ENCODE data around the gene PDE4D.

Gene PDE4D

DNA sequence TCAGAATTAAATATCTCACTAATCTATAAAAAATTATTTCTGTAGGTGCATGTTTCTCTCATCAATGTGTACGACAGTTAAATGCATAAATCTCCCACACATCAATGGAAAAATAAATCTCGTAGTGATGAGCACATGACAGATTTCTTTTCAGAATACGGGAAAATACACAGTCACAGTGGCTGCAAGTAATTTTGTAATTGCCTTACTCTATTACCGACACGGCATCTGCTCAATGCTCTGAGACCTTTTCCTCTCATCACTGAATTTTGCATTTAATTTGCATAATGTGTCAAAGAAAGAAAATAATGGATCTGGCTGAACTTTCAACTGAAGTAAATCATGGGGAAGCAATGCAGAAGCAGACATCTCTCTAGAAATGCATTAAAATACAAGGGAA, 37.2 kb downstream of the PDE4D start:
- TF ChIP-seq RARB (CRISPR knock-in tag; IDR thresholded peaks at IDR 0.05): no peak
- TF ChIP-seq OSR1 (CRISPR knock-in tag; IDR thresholded peaks at IDR 0.05): no peak
- TF ChIP-seq, protein P1, sequence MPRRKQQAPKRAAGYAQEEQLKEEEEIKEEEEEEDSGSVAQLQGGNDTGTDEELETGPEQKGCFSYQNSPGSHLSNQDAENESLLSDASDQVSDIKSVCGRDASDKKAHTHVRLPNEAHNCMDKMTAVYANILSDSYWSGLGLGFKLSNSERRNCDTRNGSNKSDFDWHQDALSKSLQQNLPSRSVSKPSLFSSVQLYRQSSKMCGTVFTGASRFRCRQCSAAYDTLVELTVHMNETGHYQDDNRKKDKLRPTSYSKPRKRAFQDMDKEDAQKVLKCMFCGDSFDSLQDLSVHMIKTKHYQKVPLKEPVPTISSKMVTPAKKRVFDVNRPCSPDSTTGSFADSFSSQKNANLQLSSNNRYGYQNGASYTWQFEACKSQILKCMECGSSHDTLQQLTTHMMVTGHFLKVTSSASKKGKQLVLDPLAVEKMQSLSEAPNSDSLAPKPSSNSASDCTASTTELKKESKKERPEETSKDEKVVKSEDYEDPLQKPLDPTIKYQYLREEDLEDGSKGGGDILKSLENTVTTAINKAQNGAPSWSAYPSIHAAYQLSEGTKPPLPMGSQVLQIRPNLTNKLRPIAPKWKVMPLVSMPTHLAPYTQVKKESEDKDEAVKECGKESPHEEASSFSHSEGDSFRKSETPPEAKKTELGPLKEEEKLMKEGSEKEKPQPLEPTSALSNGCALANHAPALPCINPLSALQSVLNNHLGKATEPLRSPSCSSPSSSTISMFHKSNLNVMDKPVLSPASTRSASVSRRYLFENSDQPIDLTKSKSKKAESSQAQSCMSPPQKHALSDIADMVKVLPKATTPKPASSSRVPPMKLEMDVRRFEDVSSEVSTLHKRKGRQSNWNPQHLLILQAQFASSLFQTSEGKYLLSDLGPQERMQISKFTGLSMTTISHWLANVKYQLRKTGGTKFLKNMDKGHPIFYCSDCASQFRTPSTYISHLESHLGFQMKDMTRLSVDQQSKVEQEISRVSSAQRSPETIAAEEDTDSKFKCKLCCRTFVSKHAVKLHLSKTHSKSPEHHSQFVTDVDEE (CRISPR knock-in tag; IDR thresholded peaks at IDR 0.05): no peak
- ATAC-seq: no peak

DNA sequence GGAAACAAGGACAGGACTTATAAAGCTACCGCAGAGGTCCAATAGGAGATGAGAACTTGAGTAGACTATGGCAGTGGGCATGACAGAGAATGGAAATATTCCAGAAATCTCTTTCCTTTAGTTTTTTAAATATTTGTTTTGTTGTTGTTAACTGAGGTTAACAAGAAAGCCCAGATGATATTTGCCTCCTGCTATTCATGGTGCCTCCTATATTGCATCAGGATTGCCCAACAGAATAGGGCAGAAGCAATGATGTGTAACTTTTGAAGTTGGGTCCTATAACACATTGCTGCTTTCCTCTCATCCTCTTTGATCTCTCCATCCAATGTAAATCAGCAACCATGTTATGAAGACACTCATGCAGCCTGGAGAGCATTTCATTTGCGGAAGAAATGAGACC, 42.8 kb downstream of the PDE4D start:
- TF ChIP-seq, protein P2, sequence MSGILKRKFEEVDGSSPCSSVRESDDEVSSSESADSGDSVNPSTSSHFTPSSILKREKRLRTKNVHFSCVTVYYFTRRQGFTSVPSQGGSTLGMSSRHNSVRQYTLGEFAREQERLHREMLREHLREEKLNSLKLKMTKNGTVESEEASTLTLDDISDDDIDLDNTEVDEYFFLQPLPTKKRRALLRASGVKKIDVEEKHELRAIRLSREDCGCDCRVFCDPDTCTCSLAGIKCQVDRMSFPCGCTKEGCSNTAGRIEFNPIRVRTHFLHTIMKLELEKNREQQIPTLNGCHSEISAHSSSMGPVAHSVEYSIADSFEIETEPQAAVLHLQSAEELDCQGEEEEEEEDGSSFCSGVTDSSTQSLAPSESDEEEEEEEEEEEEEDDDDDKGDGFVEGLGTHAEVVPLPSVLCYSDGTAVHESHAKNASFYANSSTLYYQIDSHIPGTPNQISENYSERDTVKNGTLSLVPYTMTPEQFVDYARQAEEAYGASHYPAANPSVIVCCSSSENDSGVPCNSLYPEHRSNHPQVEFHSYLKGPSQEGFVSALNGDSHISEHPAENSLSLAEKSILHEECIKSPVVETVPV (CRISPR knock-in tag; IDR thresholded peaks at IDR 0.05): no peak
- no peak for TF ChIP-seq GLIS3 (CRISPR knock-in tag; IDR thresholded peaks at IDR 0.05)
- TF ChIP-seq TOX (CRISPR knock-in tag; IDR thresholded peaks at IDR 0.05; ENCODE audit: borderline replicate concordance): no peak
- no peak for TF ChIP-seq SNAI2 (CRISPR knock-in tag; IDR thresholded peaks at IDR 0.05)
- TF ChIP-seq, protein P3, sequence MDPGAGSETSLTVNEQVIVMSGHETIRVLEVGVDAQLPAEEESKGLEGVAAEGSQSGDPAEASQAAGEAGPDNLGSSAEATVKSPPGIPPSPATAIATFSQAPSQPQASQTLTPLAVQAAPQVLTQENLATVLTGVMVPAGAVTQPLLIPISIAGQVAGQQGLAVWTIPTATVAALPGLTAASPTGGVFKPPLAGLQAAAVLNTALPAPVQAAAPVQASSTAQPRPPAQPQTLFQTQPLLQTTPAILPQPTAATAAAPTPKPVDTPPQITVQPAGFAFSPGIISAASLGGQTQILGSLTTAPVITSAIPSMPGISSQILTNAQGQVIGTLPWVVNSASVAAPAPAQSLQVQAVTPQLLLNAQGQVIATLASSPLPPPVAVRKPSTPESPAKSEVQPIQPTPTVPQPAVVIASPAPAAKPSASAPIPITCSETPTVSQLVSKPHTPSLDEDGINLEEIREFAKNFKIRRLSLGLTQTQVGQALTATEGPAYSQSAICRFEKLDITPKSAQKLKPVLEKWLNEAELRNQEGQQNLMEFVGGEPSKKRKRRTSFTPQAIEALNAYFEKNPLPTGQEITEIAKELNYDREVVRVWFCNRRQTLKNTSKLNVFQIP (CRISPR knock-in tag; IDR thresholded peaks at IDR 0.05; ENCODE audit: borderline replicate concordance, low read depth): no peak
- no peak for TF ChIP-seq PPARA (CRISPR knock-in tag; IDR thresholded peaks at IDR 0.05; ENCODE audit: borderline replicate concordance)
- TF ChIP-seq, protein P4, sequence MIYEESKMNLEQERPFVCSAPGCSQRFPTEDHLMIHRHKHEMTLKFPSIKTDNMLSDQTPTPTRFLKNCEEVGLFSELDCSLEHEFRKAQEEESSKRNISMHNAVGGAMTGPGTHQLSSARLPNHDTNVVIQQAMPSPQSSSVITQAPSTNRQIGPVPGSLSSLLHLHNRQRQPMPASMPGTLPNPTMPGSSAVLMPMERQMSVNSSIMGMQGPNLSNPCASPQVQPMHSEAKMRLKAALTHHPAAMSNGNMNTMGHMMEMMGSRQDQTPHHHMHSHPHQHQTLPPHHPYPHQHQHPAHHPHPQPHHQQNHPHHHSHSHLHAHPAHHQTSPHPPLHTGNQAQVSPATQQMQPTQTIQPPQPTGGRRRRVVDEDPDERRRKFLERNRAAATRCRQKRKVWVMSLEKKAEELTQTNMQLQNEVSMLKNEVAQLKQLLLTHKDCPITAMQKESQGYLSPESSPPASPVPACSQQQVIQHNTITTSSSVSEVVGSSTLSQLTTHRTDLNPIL (CRISPR knock-in tag; IDR thresholded peaks at IDR 0.05; ENCODE audit: low read depth): no peak
- TF ChIP-seq CSDC2 (CRISPR knock-in tag; IDR thresholded peaks at IDR 0.05): no peak
- TF ChIP-seq RARB (CRISPR knock-in tag; IDR thresholded peaks at IDR 0.05): no peak
- TF ChIP-seq ZNF70 (CRISPR knock-in tag; IDR thresholded peaks at IDR 0.05): no peak
- no peak for TF ChIP-seq ISL1 (CRISPR knock-in tag; IDR thresholded peaks at IDR 0.05)
- no peak for TF ChIP-seq ZFP30 (CRISPR knock-in tag; IDR thresholded peaks at IDR 0.05)
- TF ChIP-seq OSR1 (CRISPR knock-in tag; IDR thresholded peaks at IDR 0.05): no peak
- no peak for ATAC-seq

DNA sequence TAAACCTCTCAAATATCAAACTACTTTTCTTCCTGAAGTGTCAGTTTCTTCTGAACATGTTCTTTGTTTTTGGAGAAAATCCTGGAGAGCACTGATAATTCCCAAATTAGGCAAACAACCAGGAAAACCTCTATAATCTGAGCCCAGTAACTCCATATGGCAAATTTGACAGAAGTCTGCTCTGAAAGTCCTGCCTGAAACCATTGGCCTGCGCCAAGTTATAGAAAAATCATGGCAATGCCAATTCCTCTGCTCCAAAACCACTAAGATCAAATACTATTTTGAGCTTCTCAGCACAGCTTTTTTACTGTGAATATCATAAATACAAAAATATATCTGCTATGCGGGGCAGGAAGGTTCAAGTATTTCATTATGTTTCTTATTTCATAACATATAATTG, 45.9 kb downstream of the PDE4D start:
- TF ChIP-seq ARNTL (CRISPR knock-in tag; IDR thresholded peaks at IDR 0.05; ENCODE audit: borderline replicate concordance, low read depth): no peak
- TF ChIP-seq RARB (CRISPR knock-in tag; IDR thresholded peaks at IDR 0.05): no peak
- no peak for TF ChIP-seq ZNF8 (CRISPR knock-in tag; IDR thresholded peaks at IDR 0.05)
- TF ChIP-seq, protein P5, sequence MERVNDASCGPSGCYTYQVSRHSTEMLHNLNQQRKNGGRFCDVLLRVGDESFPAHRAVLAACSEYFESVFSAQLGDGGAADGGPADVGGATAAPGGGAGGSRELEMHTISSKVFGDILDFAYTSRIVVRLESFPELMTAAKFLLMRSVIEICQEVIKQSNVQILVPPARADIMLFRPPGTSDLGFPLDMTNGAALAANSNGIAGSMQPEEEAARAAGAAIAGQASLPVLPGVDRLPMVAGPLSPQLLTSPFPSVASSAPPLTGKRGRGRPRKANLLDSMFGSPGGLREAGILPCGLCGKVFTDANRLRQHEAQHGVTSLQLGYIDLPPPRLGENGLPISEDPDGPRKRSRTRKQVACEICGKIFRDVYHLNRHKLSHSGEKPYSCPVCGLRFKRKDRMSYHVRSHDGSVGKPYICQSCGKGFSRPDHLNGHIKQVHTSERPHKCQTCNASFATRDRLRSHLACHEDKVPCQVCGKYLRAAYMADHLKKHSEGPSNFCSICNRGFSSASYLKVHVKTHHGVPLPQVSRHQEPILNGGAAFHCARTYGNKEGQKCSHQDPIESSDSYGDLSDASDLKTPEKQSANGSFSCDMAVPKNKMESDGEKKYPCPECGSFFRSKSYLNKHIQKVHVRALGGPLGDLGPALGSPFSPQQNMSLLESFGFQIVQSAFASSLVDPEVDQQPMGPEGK (CRISPR knock-in tag; IDR thresholded peaks at IDR 0.05; ENCODE audit: borderline replicate concordance): no peak
- TF ChIP-seq, protein P3 (CRISPR knock-in tag; IDR thresholded peaks at IDR 0.05; ENCODE audit: borderline replicate concordance, low read depth): no peak
- no peak for TF ChIP-seq ESRRG (CRISPR knock-in tag; IDR thresholded peaks at IDR 0.05)
- no peak for TF ChIP-seq BACH2 (CRISPR knock-in tag; IDR thresholded peaks at IDR 0.05; ENCODE audit: borderline replicate concordance)
- TF ChIP-seq TOX (CRISPR knock-in tag; IDR thresholded peaks at IDR 0.05; ENCODE audit: borderline replicate concordance): no peak
- TF ChIP-seq, protein P2 (CRISPR knock-in tag; IDR thresholded peaks at IDR 0.05): no peak
- TF ChIP-seq CSDC2 (CRISPR knock-in tag; IDR thresholded peaks at IDR 0.05): no peak
- TF ChIP-seq OSR1 (CRISPR knock-in tag; IDR thresholded peaks at IDR 0.05): no peak
- TF ChIP-seq GLIS3 (CRISPR knock-in tag; IDR thresholded peaks at IDR 0.05): no peak
- TF ChIP-seq ISL1 (CRISPR knock-in tag; IDR thresholded peaks at IDR 0.05): no peak
- no peak for TF ChIP-seq ZNF565 (CRISPR knock-in tag; conservative IDR thresholded peaks at IDR 0.05; ENCODE audit: low read depth)
- no peak for ATAC-seq

All from SK-N-SH treated with all-trans-retinoic acid at 6 μM for 48 hours (cell line).